ENCODE measurements around the gene VTN. TPM values are rescaled to one million over a fixed set of nuclear protein-coding genes. Genes with fewer than 3 reads are reported as not detected.

The VTN gene
- total RNA-seq, 2 experiments from 2014 or later = 0.16 to 0.17 TPM

GRCh38 chr17:28347261-28347891, 22.7 kb downstream of the VTN start:
- Mint-ChIP-seq H3K36me3 (ENCODE audit: low read depth) (peaks cover 85% of the 10 kb centered on the region), H3K4me3 (no peak overlapping the region), H3K9me3 (no peaks in the 10 kb centered on the region), H3K4me1 (ENCODE audit: low read depth) (no peaks in the 10 kb centered on the region), H3K27me3 (no peaks in the 10 kb centered on the region), H3K27ac (no peak overlapping the region)
- no peak overlapping the region for H3K4me3 ChIP-seq (ENCODE audit: low read length)
- ATAC-seq (ENCODE audit: poor library complexity) (no peak), DNase-seq (no peak)
- no peak for TF ChIP-seq CTCF (IDR thresholded peaks at IDR 0.05)
- H3K9me3 ChIP-seq (ENCODE audit: control insufficient read depth in 1 of 2, insufficient read depth in 1 of 2, low read length in 2 of 2) = no peaks in the 10 kb centered on the region
- no peaks in the 10 kb centered on the region for H3K27me3 ChIP-seq (ENCODE audit: control insufficient read depth in 1 of 2, insufficient read depth in 2 of 2, low read length in 2 of 2)
- intact Hi-C loops (cut with DNase I, micrococcal nuclease) = no loop called here
- H3K27ac ChIP-seq (ENCODE audit: low read depth in 1 of 2, low read length in 2 of 2) = no peak overlapping the region
- no peaks in the 10 kb centered on the region for H3K4me1 ChIP-seq (ENCODE audit: insufficient read depth, low read length)
- ChIA-PET CTCF (no interaction called here), POLR2A (interaction anchor here (1.9 to 2.1 kb wide), 3 partner anchors 10 to 12 kb away, joined by 6 to 12 read pairs (median 8); partner anchors contain the start of genes IFT20, POLDIP2 and TNFAIP1)
- peaks cover 90% of the 10 kb centered on the region for H3K36me3 ChIP-seq (ENCODE audit: insufficient read depth, low read length)

GRCh38 chr17:28346746-28347246, 23.3 kb downstream of the VTN start:
- no peak for ATAC-seq (ENCODE audit: poor library complexity)
- Mint-ChIP-seq H3K4me3 (no peak overlapping the region), H3K27ac (peak overlapping the region; percentile 39), H3K36me3 (ENCODE audit: low read depth) (peaks cover 87% of the 10 kb centered on the region), H3K27me3 (no peaks in the 10 kb centered on the region), H3K4me1 (ENCODE audit: low read depth) (no peaks in the 10 kb centered on the region), H3K9me3 (no peaks in the 10 kb centered on the region)
- H3K9me3 ChIP-seq (ENCODE audit: control insufficient read depth in 1 of 2, insufficient read depth in 1 of 2, low read length in 2 of 2) = no peaks in the 10 kb centered on the region
- H3K27me3 ChIP-seq (ENCODE audit: control insufficient read depth in 1 of 2, insufficient read depth in 2 of 2, low read length in 2 of 2) = no peaks in the 10 kb centered on the region
- H3K4me3 ChIP-seq (ENCODE audit: low read length) = no peak overlapping the region
- no peaks in the 10 kb centered on the region for H3K4me1 ChIP-seq (ENCODE audit: insufficient read depth, low read length)
- intact Hi-C loops (cut with DNase I, micrococcal nuclease) = no loop called here
- H3K27ac ChIP-seq (ENCODE audit: low read depth in 1 of 2, low read length in 2 of 2) = no peak overlapping the region
- TF ChIP-seq CTCF (IDR thresholded peaks at IDR 0.05) = no peak
- CTCF ChIA-PET = no interaction called here
- POLR2A ChIA-PET = interaction anchor here (1.9 to 2.1 kb wide), 2 partner anchors 10 to 11 kb away, joined by 6 to 8 read pairs; partner anchors contain the start of genes IFT20, POLDIP2 and TNFAIP1
- DNase-seq = no peak
- H3K36me3 ChIP-seq (ENCODE audit: insufficient read depth, low read length) = peaks cover 91% of the 10 kb centered on the region

GRCh38 chr17:28346199-28346580, 23.9 kb downstream of the VTN start:
- Histone ChIP-seq H3K9me3 (ENCODE audit: control insufficient read depth in 1 of 2, insufficient read depth in 1 of 2, low read length in 2 of 2) (no peaks in the 10 kb centered on the region), H3K4me3 (ENCODE audit: low read length) (no peak overlapping the region), H3K27me3 (ENCODE audit: control insufficient read depth in 1 of 2, insufficient read depth in 2 of 2, low read length in 2 of 2) (no peaks in the 10 kb centered on the region), H3K36me3 (ENCODE audit: insufficient read depth, low read length) (peaks cover 91% of the 10 kb centered on the region), H3K4me1 (ENCODE audit: insufficient read depth, low read length) (no peaks in the 10 kb centered on the region), H3K27ac (ENCODE audit: low read depth in 1 of 2, low read length in 2 of 2) (no peak overlapping the region)
- Mint-ChIP-seq H3K4me3 (no peak overlapping the region), H3K9me3 (no peaks in the 10 kb centered on the region), H3K4me1 (ENCODE audit: low read depth) (no peaks in the 10 kb centered on the region), H3K27ac (peak overlapping the region; percentile 39), H3K27me3 (no peaks in the 10 kb centered on the region), H3K36me3 (ENCODE audit: low read depth) (peaks cover 87% of the 10 kb centered on the region)
- DNase-seq (no peak), ATAC-seq (ENCODE audit: poor library complexity) (no peak)
- TF ChIP-seq CTCF (IDR thresholded peaks at IDR 0.05) = no peak
- CTCF ChIA-PET = no interaction called here
- intact Hi-C loops (cut with DNase I, micrococcal nuclease) = no loop called here
- POLR2A ChIA-PET = interaction anchor here (1.9 to 2.1 kb wide), 2 partner anchors 10 to 11 kb away, joined by 6 to 8 read pairs; partner anchors contain the start of genes IFT20, POLDIP2 and TNFAIP1

All from CD4-positive, alpha-beta T cell (primary cell).